Left ventricle myocardium inferior (tissue), 1 donor: ENCODE measurements around the gene FAM170B. TPM values are rescaled to one million over a fixed set of nuclear protein-coding genes. Genes with fewer than 3 reads are reported as not detected.

Experiments
- DNase-seq: peaks from one replicate; pipeline ENCODE4 v3.0.0-alpha.2; 2020
- H3K27ac ChIP-seq: fragments of 200-600 bp; replicated peaks from 2 replicates; pipeline ENCODE4 v1.8.0; 2021
- H3K27me3 ChIP-seq: fragments of 200-600 bp; 2 replicates; pipeline ENCODE4 v1.8.0; 2021; ENCODE audit warnings: low read depth
- H3K36me3 ChIP-seq: fragments of 200-600 bp; 2 replicates; pipeline ENCODE4 v1.8.0; 2021
- H3K4me1 ChIP-seq: fragments of 200-600 bp; 2 replicates; pipeline ENCODE4 v1.8.0; 2021
- H3K4me3 ChIP-seq: fragments of 200-600 bp; 2 replicates; pipeline ENCODE4 v1.8.0; 2021; ENCODE audit warnings: mild to moderate bottlenecking, moderate library complexity
- H3K9me3 ChIP-seq: fragments of 200-600 bp; replicated peaks from 2 replicates; pipeline ENCODE4 v1.8.0; 2021
- CTCF ChIP-seq: fragments of 200-600 bp; IDR thresholded peaks from 2 replicates; pipeline ENCODE4 v1.8.0; 2021; ENCODE audit warnings: antibody characterized with exemption, mild to moderate bottlenecking, borderline replicate concordance
- intact Hi-C: fragments of 100-400 bp; cut with micrococcal nuclease; formaldehyde crosslinking; loops from one replicate; pipeline ENCODE4 v1.11.0; 2022
- total RNA-seq: library from RNA; stranded (reverse); fragmentation: NEBNext Ultra II Directional; extraction: Animal tissue kit (Norgen Biotek cat#: 25700); gene quantifications from one replicate; pipeline ENCODE4 v1.2.1, GENCODE V29; 2021
- donor health status: DM: no; HTN: yes; CAD: no; lungs with severe emphysema.

The FAM170B gene
- total RNA-seq, 1 donor from 2014 or later: not detected

- TF ChIP-seq CTCF: no peak
- H3K36me3 ChIP-seq: peaks cover 19% of the 10 kb centered on the region
Measured at GRCh38 chr10:49160814-49161213, 27.0 kb upstream of the FAM170B start.

GRCh38 chr10:49160110-49160509 lies 26.3 kb upstream of the FAM170B start:
- TF ChIP-seq CTCF: no peak
- H3K4me3 ChIP-seq: no peak overlapping the region
- H3K9me3 ChIP-seq: no peaks in the 10 kb centered on the region
- no peak overlapping the region for H3K27ac ChIP-seq
- no peaks in the 10 kb centered on the region for H3K27me3 ChIP-seq
- intact Hi-C loops: loop anchor here (10.0 kb wide), 1 partner anchor 175 kb away; no protein-coding TSS in a partner anchor
- H3K36me3 ChIP-seq: peaks cover 13% of the 10 kb centered on the region
- DNase-seq: no peak
- peaks cover 15% of the 10 kb centered on the region for H3K4me1 ChIP-seq

More at GRCh38 chr10:49160814-49161213, 27.0 kb upstream of the FAM170B start:
- peaks cover 15% of the 10 kb centered on the region for H3K4me1 ChIP-seq
- H3K9me3 ChIP-seq: no peaks in the 10 kb centered on the region
- no peak for DNase-seq
- H3K4me3 ChIP-seq: no peak overlapping the region
- intact Hi-C loops: loop anchor here (10.0 kb wide), 1 partner anchor 176 kb away; no protein-coding TSS in a partner anchor
- no peaks in the 10 kb centered on the region for H3K27me3 ChIP-seq
- no peak overlapping the region for H3K27ac ChIP-seq

- Histone ChIP-seq H3K27ac (no peak overlapping the region), H3K9me3 (no peaks in the 10 kb centered on the region), H3K4me3 (no peak overlapping the region), H3K4me1 (peaks cover 9% of the 10 kb centered on the region), H3K36me3 (peaks cover 13% of the 10 kb centered on the region), H3K27me3 (no peaks in the 10 kb centered on the region)
- DNase-seq: no peak
- intact Hi-C loops: no loop called here
- TF ChIP-seq CTCF: no peak
Measured at GRCh38 chr10:49158915-49159314, 25.1 kb upstream of the FAM170B start.

- intact Hi-C loops: no loop called here
- no peaks in the 10 kb centered on the region for H3K9me3 ChIP-seq
- no peak overlapping the region for H3K27ac ChIP-seq
- H3K4me1 ChIP-seq: peaks cover 9% of the 10 kb centered on the region
- no peak overlapping the region for H3K4me3 ChIP-seq
- no peak for DNase-seq
- peaks cover 13% of the 10 kb centered on the region for H3K36me3 ChIP-seq
- no peak for TF ChIP-seq CTCF
- H3K27me3 ChIP-seq: no peaks in the 10 kb centered on the region
Measured at GRCh38 chr10:49158404-49158803, 24.6 kb upstream of the FAM170B start.

- no peak for TF ChIP-seq CTCF
- H3K36me3 ChIP-seq: peaks cover 13% of the 10 kb centered on the region
- no peak overlapping the region for H3K4me3 ChIP-seq
- peaks cover 9% of the 10 kb centered on the region for H3K4me1 ChIP-seq
- no peaks in the 10 kb centered on the region for H3K9me3 ChIP-seq
- no peak overlapping the region for H3K27ac ChIP-seq
- no peaks in the 10 kb centered on the region for H3K27me3 ChIP-seq
- no peak for DNase-seq
- intact Hi-C loops: no loop called here
Measured at GRCh38 chr10:49157229-49157628, 23.4 kb upstream of the FAM170B start.

GRCh38 chr10:49154641-49155040 lies 20.8 kb upstream of the FAM170B start:
- no peaks in the 10 kb centered on the region for H3K27me3 ChIP-seq
- H3K4me3 ChIP-seq: no peak overlapping the region
- H3K27ac ChIP-seq: no peak overlapping the region
- no peak for DNase-seq
- intact Hi-C loops: no loop called here
- no peak for TF ChIP-seq CTCF
- H3K9me3 ChIP-seq: no peaks in the 10 kb centered on the region
- H3K4me1 ChIP-seq: no peaks in the 10 kb centered on the region
- peaks cover 7% of the 10 kb centered on the region for H3K36me3 ChIP-seq
